Naive B cell (primary cell): ENCODE measurements around the gene EPC1. TPM values are rescaled to one million over a fixed set of nuclear protein-coding genes. Genes with fewer than 3 reads are reported as not detected.

ENCODE experiments used
- ATAC-seq, 2 donors: fragments of 150-1000 bp; cut with Tn5 transposase; 2 replicates each; pipeline ENCODE4 v1.10.0; 2021; ENCODE audit warnings: low read depth in 2 of 2, mild to moderate bottlenecking in 2 of 2, moderate library complexity in 2 of 2
- DNase-seq: peaks from one replicate; pipeline ENCODE4 v3.0.0; 2022
- H3K27ac Mint-ChIP-seq, 6 donors: one replicate each; pipeline ENCODE4 v1.8.0; 2020 to 2022; ENCODE audit warnings: mild to moderate bottlenecking in 6 of 6, mixed read lengths in 6 of 6, moderate library complexity in 5 of 6, inconsistent platforms in 2 of 6
- H3K27me3 Mint-ChIP-seq, 3 donors: one replicate each; pipeline ENCODE4 v1.8.0; 2021 to 2022; ENCODE audit warnings: mixed read lengths in 3 of 3, mild to moderate bottlenecking in 1 of 3
- H3K36me3 Mint-ChIP-seq, 2 donors: one replicate each; pipeline ENCODE4 v1.8.0; 2020 to 2022; ENCODE audit warnings: mixed read lengths in 2 of 2, inconsistent platforms in 1 of 2, mild to moderate bottlenecking in 1 of 2
- H3K4me1 Mint-ChIP-seq, 3 donors: one replicate each; pipeline ENCODE4 v1.8.0; 2020 to 2022; ENCODE audit warnings: mixed read lengths in 3 of 3, inconsistent platforms in 1 of 3, mild to moderate bottlenecking in 1 of 3, moderate library complexity in 1 of 3
- H3K4me3 Mint-ChIP-seq, 8 donors: one replicate each; pipeline ENCODE4 v1.8.0; 2020 to 2022; ENCODE audit warnings: mild to moderate bottlenecking in 8 of 8, mixed read lengths in 8 of 8, moderate library complexity in 8 of 8, inconsistent platforms in 2 of 8
- H3K9me3 Mint-ChIP-seq, 7 donors: one replicate each; pipeline ENCODE4 v1.8.0; 2020 to 2022; ENCODE audit warnings: mixed read lengths in 7 of 7, mild to moderate bottlenecking in 5 of 7, inconsistent platforms in 2 of 7, moderate library complexity in 1 of 7
- polyA plus RNA-seq, 6 donors: library from polyadenylated mRNA; unstranded; fragments of 300-500 nt; fragmentation: Illumina TruSeq; gene quantifications; one replicate each; pipeline ENCODE4 v1.2.3, GENCODE V29; 2021; ENCODE audit warnings: low read depth in 6 of 6

EPC1 gene
- polyA plus RNA-seq, 6 donors from 2014 or later: 74.8 to 137 (median 104) TPM

- no peak for DNase-seq
- Mint-ChIP-seq H3K4me1 (peaks cover 6 to 11% (median 9%) of the 10 kb centered on the region in 3 donors), H3K36me3 (peaks cover 5 to 7% of the 10 kb centered on the region in 2 donors), H3K9me3 (no peaks in the 10 kb centered on the region), H3K27me3 (no peaks in the 10 kb centered on the region), H3K4me3 (no peak overlapping the region), H3K27ac (no peak overlapping the region)
- no peak for ATAC-seq
Observed at GRCh38 chr10:32293581-32293980, 53.4 kb downstream of the EPC1 start.

DNA sequence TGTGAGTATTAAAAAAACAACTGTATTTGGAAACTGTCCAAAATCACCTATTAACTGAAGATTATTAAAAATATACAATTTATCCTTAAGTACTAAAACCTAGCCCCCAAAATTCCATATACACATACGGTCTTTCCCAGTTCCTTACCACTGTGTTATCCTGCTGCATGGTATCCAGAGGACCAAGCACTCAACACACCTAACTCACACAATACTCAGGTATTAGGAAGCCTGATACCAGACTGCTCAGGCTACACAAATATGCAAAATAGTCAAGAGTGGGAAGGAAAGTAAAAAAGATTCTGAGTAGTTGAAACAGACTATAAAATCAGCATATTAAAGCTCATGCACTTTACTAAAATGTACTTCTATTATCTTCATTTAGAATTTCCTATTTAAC is 67.2 kb downstream of the EPC1 start:
- H3K27ac Mint-ChIP-seq: peak overlapping the region in 1 of 6 donors; percentile 39
- DNase-seq: no peak
- H3K9me3 Mint-ChIP-seq: no peaks in the 10 kb centered on the region
- H3K36me3 Mint-ChIP-seq: peaks cover 0 to 6% of the 10 kb centered on the region in 2 donors
- H3K4me1 Mint-ChIP-seq: peaks cover 4 to 15% (median 11%) of the 10 kb centered on the region in 3 donors
- no peaks in the 10 kb centered on the region for H3K27me3 Mint-ChIP-seq
- no peak for ATAC-seq
- no peak overlapping the region for H3K4me3 Mint-ChIP-seq

DNA sequence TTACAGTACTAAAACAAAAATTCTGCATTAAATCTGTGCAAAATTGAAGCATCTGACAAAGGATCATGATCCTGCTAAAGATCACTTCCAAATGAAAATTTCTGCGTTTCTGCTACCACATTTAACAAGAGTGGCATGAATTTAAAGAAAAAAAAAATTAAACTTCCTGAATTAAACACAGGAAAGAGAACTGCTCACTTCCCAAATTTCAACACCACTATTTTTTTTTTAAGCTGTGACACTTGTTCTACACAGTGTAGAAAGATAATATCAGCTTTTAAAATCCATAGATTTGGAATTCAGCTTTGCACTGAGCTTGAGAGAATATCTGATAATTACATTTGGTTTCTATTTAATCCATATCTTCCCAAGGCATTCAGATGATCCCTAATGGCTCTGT is 73.6 kb downstream of the EPC1 start:
- peaks cover 8 to 17% of the 10 kb centered on the region in 2 donors for H3K36me3 Mint-ChIP-seq
- H3K27me3 Mint-ChIP-seq: no peaks in the 10 kb centered on the region
- DNase-seq: no peak
- H3K9me3 Mint-ChIP-seq: no peaks in the 10 kb centered on the region
- H3K27ac Mint-ChIP-seq: peak overlapping the region in 1 of 6 donors; percentile 20
- peaks cover 7 to 28% (median 13%) of the 10 kb centered on the region in 3 donors for H3K4me1 Mint-ChIP-seq
- H3K4me3 Mint-ChIP-seq: peak overlapping the region in 1 of 8 donors; percentile 1
- no peak for ATAC-seq

GRCh38 chr10:32271617-32272016 is 75.3 kb downstream of the EPC1 start:
- peaks cover 8 to 21% (median 8%) of the 10 kb centered on the region in 3 donors for H3K4me1 Mint-ChIP-seq
- no peaks in the 10 kb centered on the region for H3K9me3 Mint-ChIP-seq
- H3K36me3 Mint-ChIP-seq: peaks cover 16 to 17% of the 10 kb centered on the region in 2 donors
- H3K27ac Mint-ChIP-seq: no peak overlapping the region
- H3K4me3 Mint-ChIP-seq: no peak overlapping the region
- no peak for DNase-seq
- no peak for ATAC-seq
- H3K27me3 Mint-ChIP-seq: no peaks in the 10 kb centered on the region

GRCh38 chr10:32269343-32270100 is 77.4 kb downstream of the EPC1 start:
- H3K36me3 Mint-ChIP-seq: peaks cover 16 to 17% of the 10 kb centered on the region in 2 donors
- DNase-seq (no peak), ATAC-seq (no peak)
- H3K27me3 Mint-ChIP-seq: no peaks in the 10 kb centered on the region
- H3K4me1 Mint-ChIP-seq: peaks cover 8 to 17% (median 8%) of the 10 kb centered on the region in 3 donors
- H3K4me3 Mint-ChIP-seq: no peak overlapping the region
- no peaks in the 10 kb centered on the region for H3K9me3 Mint-ChIP-seq
- peak overlapping the region in 2 of 6 donors; percentile 8 to 74 for H3K27ac Mint-ChIP-seq

GRCh38 chr10:32268788-32269187 is 78.2 kb downstream of the EPC1 start:
- Mint-ChIP-seq H3K27me3 (no peaks in the 10 kb centered on the region), H3K9me3 (no peaks in the 10 kb centered on the region), H3K27ac (no peak overlapping the region), H3K4me1 (peaks cover 6 to 11% (median 8%) of the 10 kb centered on the region in 3 donors), H3K4me3 (no peak overlapping the region), H3K36me3 (peaks cover 16 to 17% of the 10 kb centered on the region in 2 donors)
- ATAC-seq (no peak), DNase-seq (no peak)

DNA sequence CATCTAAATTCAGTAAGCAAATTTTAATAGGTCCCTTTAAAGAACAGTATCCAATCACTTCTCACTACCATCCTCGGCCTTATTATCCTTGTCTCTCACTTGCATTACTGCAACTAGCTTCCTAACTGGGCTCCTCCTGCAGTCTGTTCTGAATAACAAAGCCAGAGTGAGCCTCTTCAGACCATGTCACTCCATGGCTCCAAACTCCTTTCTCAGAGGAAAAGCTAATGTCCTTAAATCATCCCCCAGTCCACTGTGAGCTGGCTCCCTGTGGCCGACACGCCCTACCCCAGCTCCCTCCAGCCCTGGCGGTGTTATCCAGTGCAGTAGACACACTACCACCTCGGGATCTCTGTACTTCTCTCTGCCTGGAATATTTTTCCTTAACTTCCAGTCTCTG is 80.0 kb downstream of the EPC1 start:
- DNase-seq (no peak), ATAC-seq (no peak)
- peaks cover 0 to 5% (median 0%) of the 10 kb centered on the region in 3 donors for H3K4me1 Mint-ChIP-seq
- peak overlapping the region in 5 of 6 donors; percentile 11 to 55 (median 37) for H3K27ac Mint-ChIP-seq
- H3K4me3 Mint-ChIP-seq: peak overlapping the region in 1 of 8 donors; percentile 16
- H3K9me3 Mint-ChIP-seq: no peaks in the 10 kb centered on the region
- peaks cover 16% of the 10 kb centered on the region in 2 donors for H3K36me3 Mint-ChIP-seq
- no peaks in the 10 kb centered on the region for H3K27me3 Mint-ChIP-seq

DNA sequence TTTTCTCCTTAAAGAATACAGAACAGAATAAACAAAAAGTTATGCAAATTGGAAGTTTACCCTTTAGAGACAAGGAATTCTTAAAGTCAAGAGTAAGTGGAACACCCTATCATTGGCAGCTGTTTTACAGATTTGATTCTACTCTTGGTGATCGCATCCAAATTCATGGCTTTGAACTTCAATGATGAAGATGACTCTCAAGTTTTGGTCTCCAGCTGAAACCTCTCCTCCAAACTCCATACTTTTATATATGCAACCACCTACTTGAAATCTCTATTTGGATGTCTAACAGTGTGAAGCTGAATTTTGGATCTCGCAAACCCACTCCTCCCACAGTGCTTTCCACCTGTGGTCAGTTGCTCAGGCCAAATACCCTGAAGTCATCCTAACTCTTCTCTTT is 80.4 kb downstream of the EPC1 start:
- Mint-ChIP-seq H3K4me1 (peaks cover 0 to 5% (median 0%) of the 10 kb centered on the region in 3 donors), H3K9me3 (no peaks in the 10 kb centered on the region), H3K27ac (peak overlapping the region in 3 of 6 donors; percentile 11 to 55 (median 23)), H3K36me3 (peaks cover 12 to 15% of the 10 kb centered on the region in 2 donors), H3K27me3 (no peaks in the 10 kb centered on the region), H3K4me3 (no peak overlapping the region)
- ATAC-seq: no peak
- DNase-seq: no peak

- no peak overlapping the region for H3K4me3 Mint-ChIP-seq
- no peak overlapping the region for H3K27ac Mint-ChIP-seq
- peaks cover 8 to 9% of the 10 kb centered on the region in 2 donors for H3K36me3 Mint-ChIP-seq
- H3K27me3 Mint-ChIP-seq: no peaks in the 10 kb centered on the region
- H3K4me1 Mint-ChIP-seq: peaks cover 0 to 5% (median 0%) of the 10 kb centered on the region in 3 donors
- ATAC-seq (no peak), DNase-seq (no peak)
- no peaks in the 10 kb centered on the region for H3K9me3 Mint-ChIP-seq
Observed at GRCh38 chr10:32265756-32266155, 81.2 kb downstream of the EPC1 start.

DNA sequence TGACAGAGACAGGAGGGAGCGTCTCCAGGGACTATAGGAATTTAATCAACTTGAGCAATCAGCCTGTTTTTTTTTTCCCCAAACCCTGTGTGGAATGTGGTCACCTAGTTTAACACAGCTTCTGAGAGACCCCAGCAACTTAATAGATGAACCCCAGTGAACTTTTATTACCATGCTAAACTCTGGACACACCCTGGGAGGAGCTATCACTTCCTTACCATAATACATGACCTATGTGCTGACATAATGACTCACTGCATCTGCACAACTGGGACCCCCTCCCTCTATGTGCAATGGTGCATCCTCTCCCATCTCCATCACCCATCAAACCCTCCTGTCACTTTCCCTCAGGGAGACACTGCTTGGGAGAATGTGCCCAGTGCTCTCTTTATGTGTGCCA is 83.7 kb downstream of the EPC1 start:
- no peak overlapping the region for H3K4me3 Mint-ChIP-seq
- H3K27me3 Mint-ChIP-seq: no peaks in the 10 kb centered on the region
- ATAC-seq (no peak), DNase-seq (no peak)
- peaks cover 0 to 5% (median 0%) of the 10 kb centered on the region in 3 donors for H3K4me1 Mint-ChIP-seq
- peak overlapping the region in 1 of 6 donors; percentile 3 for H3K27ac Mint-ChIP-seq
- H3K9me3 Mint-ChIP-seq: no peaks in the 10 kb centered on the region
- H3K36me3 Mint-ChIP-seq: peaks cover 3 to 9% of the 10 kb centered on the region in 2 donors

- peaks cover 0 to 11% (median 5%) of the 10 kb centered on the region in 3 donors for H3K4me1 Mint-ChIP-seq
- DNase-seq (no peak), ATAC-seq (no peak)
- H3K27me3 Mint-ChIP-seq: no peaks in the 10 kb centered on the region
- no peak overlapping the region for H3K27ac Mint-ChIP-seq
- H3K9me3 Mint-ChIP-seq: no peaks in the 10 kb centered on the region
- no peak overlapping the region for H3K4me3 Mint-ChIP-seq
- H3K36me3 Mint-ChIP-seq: no peaks in the 10 kb centered on the region
Observed at GRCh38 chr10:32259551-32259950, 87.4 kb downstream of the EPC1 start.

- Mint-ChIP-seq H3K4me1 (peaks cover 0 to 11% (median 5%) of the 10 kb centered on the region in 3 donors), H3K4me3 (peak overlapping the region in 3 of 8 donors; percentile 47 to 59 (median 55)), H3K27me3 (no peaks in the 10 kb centered on the region), H3K27ac (peak overlapping the region in 3 of 6 donors; percentile 4 to 32 (median 20)), H3K36me3 (no peaks in the 10 kb centered on the region), H3K9me3 (no peaks in the 10 kb centered on the region)
- ATAC-seq (peak; percentile 65 to 75), DNase-seq (peak; percentile 64)
Observed at GRCh38 chr10:32256613-32257437, 90.1 kb downstream of the EPC1 start.

DNA sequence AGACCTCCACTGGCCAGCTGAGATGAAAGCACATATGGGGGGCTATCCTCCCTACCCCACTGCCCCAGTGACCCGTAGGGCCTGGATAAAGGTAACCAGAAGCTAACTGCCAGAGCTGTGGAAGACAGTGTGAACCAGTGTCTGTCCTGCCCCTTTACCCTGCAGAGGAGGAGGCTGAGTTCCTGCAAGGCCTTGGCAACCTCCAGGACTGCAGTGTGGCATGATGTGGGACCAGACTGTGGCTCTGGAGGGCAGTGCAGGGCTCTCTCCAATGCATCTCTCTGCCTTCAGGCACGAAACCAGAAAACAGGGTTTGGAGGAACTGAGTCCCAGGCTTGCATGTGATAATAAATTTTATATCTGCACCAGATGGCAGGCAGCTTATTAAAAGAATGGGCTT is 93.1 kb downstream of the EPC1 start:
- peak overlapping the region in 3 of 6 donors; percentile 42 to 68 (median 54) for H3K27ac Mint-ChIP-seq
- H3K4me1 Mint-ChIP-seq: peaks cover 0 to 11% (median 5%) of the 10 kb centered on the region in 3 donors
- no peaks in the 10 kb centered on the region for H3K9me3 Mint-ChIP-seq
- H3K4me3 Mint-ChIP-seq: no peak overlapping the region
- H3K36me3 Mint-ChIP-seq: no peaks in the 10 kb centered on the region
- no peaks in the 10 kb centered on the region for H3K27me3 Mint-ChIP-seq
- ATAC-seq (no peak), DNase-seq (no peak)
